HG03442 (cell line): Measurements from ENCODE around the gene STX4.

Experiments
- ATAC-seq: cut with Tn5 transposase; IDR thresholded peaks from one replicate; pipeline ENCODE4 v1.9.1; 2021; ENCODE audit warnings: mild to moderate bottlenecking, moderate library complexity; ENCODE audit not compliant: unreplicated experiment

STX4 gene

GRCh38 chr16:31082368-31083045 lies 49.1 kb downstream of the STX4 start:
- ATAC-seq = no peak

- ATAC-seq = no peak
Measured at GRCh38 chr16:31083081-31083480, 49.7 kb downstream of the STX4 start.

- ATAC-seq = no peak
Measured at GRCh38 chr16:31083556-31083955, 50.2 kb downstream of the STX4 start.

GRCh38 chr16:31083981-31084380 lies 50.6 kb downstream of the STX4 start:
- no peak for ATAC-seq

- no peak for ATAC-seq
Measured at GRCh38 chr16:31084584-31085302, 51.4 kb downstream of the STX4 start.

- ATAC-seq = no peak
Measured at GRCh38 chr16:31085411-31085810, 52.1 kb downstream of the STX4 start.

- no peak for ATAC-seq
Measured at GRCh38 chr16:31085873-31086628, 52.7 kb downstream of the STX4 start.

GRCh38 chr16:31086629-31086906 lies 53.2 kb downstream of the STX4 start:
- ATAC-seq = no peak

GRCh38 chr16:31087481-31087880 lies 54.1 kb downstream of the STX4 start:
- no peak for ATAC-seq

- no peak for ATAC-seq
Measured at GRCh38 chr16:31087971-31088370, 54.6 kb downstream of the STX4 start.

GRCh38 chr16:31088459-31089183 lies 55.3 kb downstream of the STX4 start, which contains the start of gene PRSS53:
Gene PRSS53 (minus strand): TSS chr16:31088943. CDS start chr16:31088809, 134 bp downstream.
- no peak for ATAC-seq

- no peak for ATAC-seq
Measured at GRCh38 chr16:31089199-31089598, 55.8 kb downstream of the STX4 start.
